Measurements from ENCODE around the gene GALNT11. TPM values are rescaled to one million over a fixed set of nuclear protein-coding genes. Genes with fewer than 3 reads are reported as not detected.
A peak's percentile ranks its signal among the peaks of the same experiment; 100 is the strongest.

GALNT11 gene
- total RNA-seq, 8 experiments from 2014 or later: 24.8 to 53.0 (median 32.8) TPM

GRCh38 chr7:152161171-152161570 is 135.7 kb downstream of the GALNT11 start:
- no peak overlapping the region for H3K4me3 ChIP-seq
- in situ Hi-C loops (cut with MboI; ENCODE audit: low pct_unique_long_range_greater_than_20kb in 2 of 9, low sequenced_read_pairs in 9 of 9, unreplicated experiment in 9 of 9): no loop called here
- ATAC-seq (replicated peaks in 6 of 8): no peak
- no peaks in the 10 kb centered on the region for H3K4me1 ChIP-seq (replicated peaks in 1 of 2)
- no peak overlapping the region for H3K27ac ChIP-seq

GRCh38 chr7:152162287-152162686 is 136.8 kb downstream of the GALNT11 start:
- Histone ChIP-seq H3K4me1 (replicated peaks in 1 of 2) (no peaks in the 10 kb centered on the region), H3K27ac (no peak overlapping the region), H3K4me3 (no peak overlapping the region)
- ATAC-seq (replicated peaks in 6 of 8): peak in 2 of 8 experiments; percentile 18 to 36
- whole genome bisulfite sequencing, 10 experiments: 72 to 100% (median 94%) methylated on average over 1 to 5 of the region's 6 CpGs; no CpG with 5 or more reads in 1 of the 10 experiments
- in situ Hi-C loops (cut with MboI; ENCODE audit: low pct_unique_long_range_greater_than_20kb in 2 of 9, low sequenced_read_pairs in 9 of 9, unreplicated experiment in 9 of 9): no loop called here

Other genes starting within 250 kb of the GALNT11 start
- gene PRKAG2, start 148.6 kb upstream of the GALNT11 start, total RNA-seq: 10 to 100 TPM in 3 of 8 experiments, 1 to 10 TPM in 5; 6.3 to 13.4 (median 8.5) TPM
- gene GALNTL5, start 69.2 kb upstream of the GALNT11 start, total RNA-seq: under 1 TPM in 4 of 8 experiments, not detected in 4; 0.16 to 0.78 (median 0.38) TPM

All from motor neuron (in vitro differentiated cells).